ENCODE data around the gene CEP57.
"Not testable (repeated sequence)": the region's sequence is repeated elsewhere in the genome, so short reads cannot be mapped to it uniquely, and the experiment has no call there.

The CEP57 gene

DNA sequence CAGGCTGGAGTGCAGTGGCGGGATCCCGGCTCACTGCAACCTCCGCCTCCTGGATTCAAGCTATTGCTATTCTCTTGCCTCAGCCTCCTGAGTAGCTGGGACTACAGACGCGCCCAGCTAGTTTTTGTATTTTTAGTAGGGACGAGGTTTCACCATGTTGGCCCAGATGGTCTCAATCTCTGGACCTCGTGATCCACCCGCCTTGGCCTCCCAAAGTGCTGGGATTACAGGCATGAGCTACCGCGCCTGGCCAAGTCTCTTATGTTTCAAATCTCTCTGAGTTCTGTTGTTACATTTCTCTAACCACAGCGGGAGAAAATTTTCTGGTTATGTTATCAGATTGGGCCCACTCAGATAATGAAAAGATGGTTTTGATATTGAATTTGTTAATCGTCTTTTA lies 10.1 kb downstream of the CEP57 start:
- no peak for DNase-seq

DNA sequence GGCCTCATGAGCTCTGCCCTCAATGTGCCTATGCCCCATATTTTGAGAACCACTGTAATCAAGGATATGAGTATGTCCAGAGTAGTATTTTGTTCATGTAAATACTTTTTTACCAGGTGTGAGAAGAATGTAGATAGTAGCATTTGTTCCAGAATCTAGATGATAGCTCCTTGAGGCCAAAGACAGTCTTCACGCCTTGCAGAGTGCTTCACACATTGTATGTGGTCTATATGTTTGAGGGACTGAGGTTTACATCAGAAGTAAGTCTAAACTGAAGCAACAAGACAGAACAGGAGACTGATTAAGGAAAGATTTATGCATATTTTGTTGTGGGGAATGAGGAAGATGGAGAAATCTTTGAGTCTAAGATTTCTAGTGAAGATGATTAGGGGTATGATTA lies 12.5 kb downstream of the CEP57 start:
- DNase-seq: no peak

DNA sequence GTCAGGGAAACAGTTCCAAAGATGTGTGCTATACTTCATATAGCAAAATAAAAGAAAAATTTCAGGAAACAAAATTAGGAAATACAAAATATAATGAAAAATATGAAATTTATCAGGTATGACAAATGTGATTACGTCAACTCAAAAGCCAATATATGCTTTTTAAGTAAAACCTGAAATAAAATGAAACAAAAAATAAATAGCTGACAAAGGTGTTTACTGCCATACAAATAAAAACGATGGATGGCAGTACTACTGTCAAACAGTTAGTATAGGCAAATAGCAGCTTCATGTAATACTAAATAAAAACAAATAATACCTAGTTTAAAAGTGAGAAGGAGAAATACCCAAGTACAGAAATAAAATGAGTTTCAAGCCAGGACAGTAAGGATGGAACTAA lies 13.7 kb downstream of the CEP57 start:
- DNase-seq: no peak

DNA sequence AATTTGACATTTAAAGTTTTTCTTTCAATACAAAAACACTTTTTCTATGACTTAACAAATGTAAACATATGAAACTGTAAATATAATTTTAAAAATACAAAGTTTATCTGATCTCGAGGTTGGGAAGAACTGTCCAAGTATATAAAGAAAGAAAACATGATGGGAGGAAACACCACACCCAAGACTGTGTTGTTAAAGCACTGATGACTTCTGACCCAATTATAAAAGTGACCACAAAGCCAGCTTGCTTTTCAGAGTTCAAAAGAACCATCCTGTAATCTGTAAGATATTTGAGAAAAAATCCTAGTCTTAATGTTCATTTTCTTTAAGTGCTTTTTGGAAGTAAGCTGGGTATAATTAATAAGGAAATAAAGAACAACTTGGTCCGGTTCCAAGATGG lies 15.6 kb downstream of the CEP57 start:
- no peak for DNase-seq

DNA sequence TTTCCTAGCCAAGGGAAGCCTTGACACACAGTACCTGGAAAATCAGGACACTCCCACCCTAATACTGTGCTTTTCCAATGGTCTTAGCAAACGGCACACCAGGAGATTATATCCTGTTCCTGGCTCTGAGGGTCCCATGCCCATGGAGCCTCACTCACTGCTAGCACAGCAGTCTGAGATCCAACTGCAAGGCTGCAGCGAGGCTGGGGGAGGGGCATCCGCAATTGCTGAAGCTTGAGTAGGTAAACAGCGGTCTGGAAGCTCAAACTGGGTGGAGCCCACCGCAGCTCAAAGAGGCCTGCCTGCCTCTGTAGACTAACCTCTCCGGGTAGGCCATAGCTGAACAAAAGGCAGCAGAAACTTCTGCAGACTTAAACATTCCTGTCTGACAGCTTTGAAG lies 16.2 kb downstream of the CEP57 start:
- DNase-seq: not testable (repeated sequence)

DNA sequence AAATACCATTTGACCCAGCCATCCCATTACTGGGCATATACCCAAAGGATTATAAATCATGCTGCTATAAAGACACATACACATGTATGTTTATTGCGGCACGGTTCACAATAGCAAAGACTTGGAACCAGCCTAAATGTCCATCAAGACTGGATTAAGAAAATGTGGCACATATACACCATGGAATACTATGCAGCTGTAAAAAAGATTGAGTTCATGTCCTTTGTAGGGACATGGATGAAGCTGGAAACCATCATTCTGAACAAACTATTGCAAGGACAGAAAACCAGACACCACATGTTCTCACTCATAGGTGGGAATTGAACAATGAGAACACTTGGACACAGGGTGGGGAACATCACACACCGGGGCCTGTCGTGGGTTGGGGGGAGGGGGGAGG lies 20.8 kb downstream of the CEP57 start:
- DNase-seq: not testable (repeated sequence)

DNA sequence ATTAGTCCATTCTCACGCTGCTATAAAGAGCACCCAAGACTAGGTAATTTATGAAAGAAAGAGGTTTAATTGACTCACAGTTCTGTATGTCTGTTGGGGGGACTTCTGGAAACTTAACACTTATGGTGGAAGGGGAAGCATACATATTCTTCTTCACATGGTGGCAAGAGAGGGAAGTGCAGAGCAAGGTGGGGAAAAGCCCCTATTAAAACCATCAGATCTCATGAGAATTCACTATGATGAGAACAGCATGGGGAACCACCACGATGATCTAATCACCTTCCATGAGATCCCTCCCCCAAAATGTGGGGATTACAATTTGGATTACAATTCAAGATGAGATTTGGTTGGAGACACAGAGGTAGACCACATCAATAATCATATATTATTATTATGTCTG lies 25.7 kb downstream of the CEP57 start:
- no peak for DNase-seq

DNA sequence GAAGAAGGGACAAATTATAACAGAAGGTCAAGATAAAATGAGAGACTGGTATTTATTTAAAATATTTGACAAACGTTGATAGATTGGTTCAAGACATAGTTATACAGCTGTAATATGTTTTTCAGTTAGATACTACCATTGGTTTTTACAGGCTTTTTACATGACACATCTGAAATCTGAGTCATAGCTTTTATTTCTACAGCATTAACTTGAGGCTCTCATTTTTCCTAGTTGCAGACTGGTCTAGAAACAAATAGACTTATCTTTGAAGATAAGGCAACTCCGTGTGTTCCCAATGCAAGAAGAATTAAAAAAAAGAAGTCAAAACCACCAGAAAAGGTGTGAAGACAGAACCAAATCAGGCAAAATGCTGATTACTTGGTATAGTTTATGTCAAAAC lies 31.3 kb downstream of the CEP57 start:
- no peak for DNase-seq

DNA sequence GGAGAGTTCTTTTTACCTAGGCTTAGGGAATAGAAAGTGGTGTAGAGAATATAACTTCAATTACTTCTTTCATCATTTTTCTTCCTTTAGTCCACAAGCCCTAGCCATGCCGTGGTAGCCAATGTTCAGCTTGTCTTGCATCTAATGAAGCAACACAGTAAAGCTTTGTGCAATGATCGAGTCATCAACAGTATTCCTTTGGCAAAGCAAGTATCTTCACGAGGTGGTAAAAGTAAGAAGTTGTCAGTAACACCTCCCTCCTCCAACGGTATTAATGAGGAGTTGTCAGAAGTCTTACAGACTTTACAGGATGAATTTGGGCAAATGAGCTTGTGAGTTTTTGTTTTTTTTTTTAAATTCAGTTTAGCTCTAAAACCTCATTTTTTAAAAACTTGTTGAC lies 37.4 kb downstream of the CEP57 start:
- no peak for DNase-seq

DNA sequence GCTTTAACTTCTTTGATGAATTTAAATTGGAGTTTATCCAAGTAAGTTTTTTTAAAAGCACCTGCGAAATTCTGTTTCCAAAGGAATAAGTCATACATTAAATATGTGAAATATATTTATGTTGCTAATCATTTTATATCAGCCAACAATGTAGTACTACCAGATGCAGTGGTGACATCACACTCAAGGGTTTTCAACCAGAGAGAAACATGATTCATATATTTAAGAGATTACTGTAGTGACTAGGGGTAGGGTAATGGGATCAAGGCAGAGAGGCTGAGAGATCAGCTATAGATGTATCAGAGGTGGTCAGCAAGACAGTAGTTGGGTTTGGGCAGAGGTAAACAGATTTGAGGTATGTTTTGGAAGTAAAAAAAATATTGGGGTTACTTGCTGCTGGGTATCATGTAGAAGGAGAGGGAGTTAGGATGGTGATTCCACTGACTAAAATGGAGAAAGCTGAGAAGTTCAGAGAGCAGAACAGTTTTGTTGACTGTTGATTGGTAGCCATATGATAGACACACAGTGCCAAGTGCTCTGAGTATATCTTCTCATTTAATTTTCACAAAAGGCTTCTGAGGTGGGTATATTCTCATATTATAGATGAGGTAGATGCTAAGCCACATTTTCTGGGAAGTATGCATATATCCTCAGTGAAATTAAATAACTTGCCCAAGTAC lies 39.4 kb downstream of the CEP57 start:
- DNase-seq: peak; percentile 25

DNA sequence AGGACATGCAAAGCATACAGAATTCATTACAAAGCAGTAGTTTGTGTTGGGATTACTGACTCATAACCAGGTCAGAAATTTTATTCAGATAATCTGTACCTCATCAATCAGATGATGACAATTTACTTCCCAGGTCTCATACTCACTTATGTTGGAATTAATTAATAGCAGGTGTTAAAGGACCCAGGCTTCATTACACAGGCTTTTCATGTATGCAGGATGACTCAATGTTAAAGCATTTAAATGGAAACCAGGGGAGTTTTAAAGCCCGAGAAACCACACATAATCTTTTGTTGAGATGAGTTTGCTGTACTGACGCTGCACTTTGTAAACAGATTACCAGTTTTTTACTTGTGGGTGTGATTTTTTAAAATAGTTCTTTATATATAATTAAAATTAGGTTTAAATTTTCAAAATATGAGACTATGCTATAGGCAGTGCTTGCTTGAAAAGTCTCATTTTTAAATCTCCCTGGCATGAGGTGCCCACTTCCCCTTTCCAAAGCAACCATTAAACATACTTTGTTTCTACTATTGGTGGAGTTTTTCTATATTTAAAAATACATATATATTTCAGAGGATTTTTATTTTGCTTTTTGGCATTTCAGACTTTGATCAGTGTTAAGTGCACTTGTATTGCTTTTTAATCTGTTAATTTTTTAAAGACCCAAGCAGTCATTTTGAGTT lies 41.0 kb downstream of the CEP57 start:
- peak; percentile 18 for DNase-seq

DNA sequence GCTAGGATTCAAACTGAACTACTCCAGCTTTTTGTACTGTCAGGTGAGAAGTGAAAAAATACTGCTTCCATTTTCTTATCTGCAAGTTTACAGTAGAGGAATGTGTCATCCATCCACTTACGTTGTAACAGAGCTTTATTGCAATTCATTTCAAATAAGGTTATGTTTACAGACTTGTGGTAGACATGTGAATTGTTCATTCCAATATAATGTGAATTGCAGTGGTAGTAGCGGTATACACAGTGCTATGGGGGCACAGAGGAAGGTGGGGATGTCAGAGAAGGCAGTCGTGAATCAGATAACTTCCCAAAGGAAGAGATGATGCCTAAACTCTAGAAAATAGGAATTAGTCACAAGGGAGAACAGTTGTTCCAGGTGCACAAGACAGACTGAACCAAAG lies 42.5 kb downstream of the CEP57 start:
- no peak for DNase-seq

DNA sequence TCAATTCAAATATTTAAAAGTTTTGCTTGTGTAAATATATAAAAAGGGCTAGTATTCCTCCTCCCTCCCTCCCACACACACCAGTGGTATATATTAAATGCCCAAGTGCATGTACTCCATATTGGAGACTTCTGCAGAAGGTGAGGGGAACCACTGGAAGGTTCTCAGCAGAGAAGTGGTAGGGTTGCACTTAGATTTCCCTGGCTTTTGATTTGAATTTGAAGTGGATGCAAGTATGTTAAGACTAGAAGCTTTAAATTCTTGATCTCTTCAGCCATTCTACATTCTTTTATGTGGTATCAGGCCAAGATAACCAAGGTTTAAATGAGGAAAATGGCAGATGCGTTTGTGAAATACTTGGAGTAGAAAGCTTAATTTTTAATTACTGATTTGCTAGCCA lies 43.1 kb downstream of the CEP57 start:
- no peak for DNase-seq

DNA sequence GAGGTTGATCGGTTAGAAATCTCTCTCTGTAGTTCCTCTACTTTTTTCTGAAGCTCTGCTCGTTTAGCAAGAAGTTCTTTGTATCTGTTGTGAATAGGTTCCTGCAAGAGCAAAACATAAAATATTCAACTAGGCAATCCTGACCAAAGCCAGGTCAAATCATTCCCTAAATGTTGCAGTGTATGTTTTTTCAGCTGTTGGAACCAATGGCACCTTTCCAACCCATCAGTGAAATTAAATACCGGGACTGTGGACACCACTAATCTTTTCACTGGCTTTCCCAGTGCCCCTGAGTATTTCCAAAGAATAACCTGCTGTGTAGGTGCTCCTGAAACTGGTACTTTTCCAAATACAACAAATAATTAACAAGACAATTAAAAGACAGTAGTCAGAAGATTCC lies 45.1 kb downstream of the CEP57 start:
- DNase-seq: no peak

DNA sequence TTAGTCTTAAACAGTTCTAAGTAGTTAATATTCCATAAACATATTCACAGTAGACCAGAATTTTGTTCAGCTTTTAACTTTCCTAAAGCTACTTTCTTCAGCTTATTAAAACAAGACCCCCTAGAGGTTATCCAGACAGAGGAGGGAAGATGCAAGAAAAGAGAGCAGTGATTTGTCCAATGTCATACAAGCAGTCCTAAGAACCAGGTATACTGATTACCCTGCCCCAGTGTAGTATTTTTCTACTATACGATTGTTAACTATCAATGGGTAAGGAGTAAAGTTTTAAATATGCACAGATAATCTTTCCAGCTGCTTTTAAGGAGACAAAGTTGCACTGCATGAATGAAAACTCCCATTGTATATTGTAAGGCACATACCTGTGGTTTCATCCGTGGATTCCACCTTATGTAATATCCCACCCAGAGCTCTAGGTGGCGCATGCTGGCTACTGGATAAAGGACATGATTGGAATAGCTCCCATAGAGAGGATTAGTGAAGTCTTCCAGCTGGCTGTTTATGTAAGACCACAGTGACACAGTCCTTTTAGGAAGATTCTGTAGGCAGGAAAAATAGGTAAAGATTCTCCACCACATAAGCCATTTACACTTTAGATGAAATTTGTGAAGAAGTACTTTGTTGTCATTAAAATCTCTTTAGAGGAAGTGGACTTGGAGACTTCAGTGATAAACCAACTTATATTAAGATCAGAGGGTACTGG lies 45.6 kb downstream of the CEP57 start:
- peak; percentile 56 for DNase-seq

DNA sequence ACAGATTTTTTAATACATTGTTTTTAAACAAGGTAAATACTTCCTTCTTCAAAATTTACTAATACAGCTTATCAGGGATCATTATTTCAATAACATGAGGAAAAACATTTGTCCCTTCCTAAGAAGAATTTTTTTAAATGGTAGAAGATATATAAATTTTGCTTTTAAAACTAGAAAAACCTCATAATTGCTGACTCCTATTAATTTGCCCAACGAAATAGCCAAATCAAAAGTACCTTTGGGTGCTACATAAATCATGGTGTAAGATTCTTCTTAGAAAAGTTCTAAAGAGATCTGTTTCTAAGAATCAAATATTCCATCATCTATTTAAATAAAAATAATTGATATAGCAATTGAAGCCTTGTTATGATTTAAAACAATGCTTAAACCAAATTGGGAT lies 54.9 kb downstream of the CEP57 start:
- DNase-seq: no peak

DNA sequence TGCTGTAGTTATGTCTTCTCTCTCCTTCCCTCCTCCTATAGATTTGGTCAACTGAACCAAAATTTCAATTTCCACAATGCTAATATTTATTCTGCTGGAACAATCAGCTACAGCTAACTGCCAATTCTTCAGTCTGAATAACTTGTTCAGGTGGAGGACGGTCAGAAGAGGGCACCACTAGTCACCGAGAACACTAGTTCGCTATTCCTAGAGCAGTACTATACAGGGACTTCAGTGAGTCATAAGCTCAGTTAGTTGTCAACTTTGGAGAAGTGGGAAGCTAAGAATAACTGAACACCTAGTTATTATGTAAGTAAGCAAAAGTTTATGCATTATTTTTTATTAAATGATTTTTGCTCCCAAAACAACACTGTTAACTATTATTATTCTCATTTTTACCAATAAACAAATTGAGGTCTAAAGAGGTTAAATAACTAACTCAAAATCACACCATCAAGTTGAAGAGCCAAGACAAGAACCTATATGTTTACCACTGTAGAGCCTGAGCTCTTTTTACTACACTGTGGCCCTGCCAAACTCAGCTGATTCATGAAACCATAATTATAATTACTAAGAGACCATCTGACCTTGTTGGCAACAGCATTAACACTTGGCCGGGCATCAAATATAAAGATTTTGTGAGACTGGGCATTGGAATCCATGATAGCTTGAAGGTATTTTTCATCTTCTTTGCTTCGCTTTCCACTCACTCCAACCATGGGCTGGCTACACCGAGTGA lies 59.0 kb downstream of the CEP57 start:
- peak; percentile 30 for DNase-seq

DNA sequence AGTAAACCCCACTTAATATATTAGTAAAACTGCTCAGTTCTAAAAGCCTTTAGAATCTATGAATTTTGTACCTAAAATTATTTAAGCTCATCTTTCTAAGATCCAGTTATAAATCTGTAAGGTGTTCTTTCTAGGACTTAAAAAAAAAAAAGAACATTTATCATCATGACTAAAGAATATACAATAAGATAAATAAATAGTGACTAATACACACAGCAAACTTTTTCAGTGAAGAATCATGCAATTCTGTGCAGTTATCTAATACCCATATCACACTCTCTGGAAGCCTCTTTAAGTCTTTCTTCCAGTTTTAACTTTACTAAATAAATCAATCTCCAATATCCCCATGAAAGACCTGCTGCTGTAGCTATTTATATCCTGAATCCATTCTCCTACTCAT lies 59.8 kb downstream of the CEP57 start:
- DNase-seq: no peak

DNA sequence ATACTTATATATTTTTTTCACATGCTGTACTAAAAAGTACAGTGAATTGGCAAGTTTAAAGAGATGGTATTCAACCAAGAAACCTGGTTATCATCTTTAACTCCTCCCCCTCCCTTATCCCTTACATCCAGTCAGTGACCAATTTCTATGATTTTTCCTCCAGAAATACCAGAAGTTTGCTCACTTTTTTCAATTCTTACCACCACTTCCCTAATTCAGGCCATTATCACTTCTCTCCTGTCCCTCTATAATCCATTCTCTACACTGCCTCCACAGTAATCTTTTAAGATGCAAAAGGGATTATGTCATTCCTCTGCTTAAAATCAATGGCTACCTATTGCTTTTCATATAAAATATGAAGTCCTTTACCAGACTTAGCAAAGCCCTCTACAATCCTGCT lies 62.8 kb downstream of the CEP57 start:
- no peak for DNase-seq

DNA sequence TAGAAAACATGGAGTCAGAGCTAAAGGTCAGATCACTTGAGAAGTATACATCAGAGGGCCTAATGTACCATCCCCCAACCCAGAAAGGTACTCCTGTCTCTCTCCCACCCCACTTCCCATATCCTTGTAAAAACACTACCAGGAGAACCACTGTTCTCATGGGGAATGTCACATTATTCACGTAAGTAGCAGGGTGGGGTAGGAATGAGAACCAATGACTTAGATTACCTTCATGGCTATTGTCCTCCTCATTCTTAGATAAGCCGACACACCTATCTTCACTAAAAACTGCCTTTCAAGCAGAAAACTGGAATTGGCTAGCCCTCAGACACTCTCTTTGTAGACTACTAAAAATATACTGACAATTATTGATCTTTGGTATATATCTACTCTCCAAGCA lies 63.6 kb downstream of the CEP57 start:
- no peak for DNase-seq

DNA sequence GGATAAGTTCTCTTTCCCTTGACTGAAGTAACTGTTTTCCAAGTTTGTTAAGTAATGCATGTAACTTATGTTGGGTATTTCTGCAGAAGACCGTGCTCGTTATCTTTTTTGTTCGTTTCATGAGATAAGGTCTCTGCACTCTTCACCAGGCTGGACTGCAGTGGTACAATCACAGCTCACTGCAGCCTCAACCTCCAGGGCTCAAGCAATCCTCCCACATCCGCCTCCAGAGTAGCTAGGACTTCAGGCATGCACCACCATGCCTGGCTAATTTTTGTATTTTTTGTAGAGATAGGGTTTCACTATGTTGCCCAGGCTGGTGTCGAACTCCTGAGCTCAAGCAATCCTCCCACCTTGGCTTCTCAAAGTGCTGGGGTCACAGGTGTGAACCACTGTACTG lies 64.1 kb downstream of the CEP57 start:
- DNase-seq: not testable (repeated sequence)

DNA sequence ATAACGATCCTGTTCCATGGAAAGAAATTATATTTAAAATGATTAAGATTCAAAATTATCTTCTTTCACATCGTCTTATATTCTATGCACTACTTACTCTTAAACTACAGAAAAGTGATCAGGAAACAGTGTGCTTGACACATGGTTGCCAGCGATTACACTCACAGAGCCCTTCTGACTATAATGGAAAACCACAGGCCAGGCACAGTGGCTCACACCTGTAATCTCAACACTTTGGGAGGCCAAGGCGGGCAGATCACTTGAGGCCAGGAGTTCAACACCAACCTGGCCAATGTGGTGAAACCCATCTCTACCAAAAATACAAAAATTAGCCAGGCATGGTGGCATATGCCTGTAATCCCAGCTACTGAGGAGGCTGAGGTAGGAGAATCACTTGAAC lies 69.7 kb downstream of the CEP57 start:
- DNase-seq: peak; percentile 48

DNA sequence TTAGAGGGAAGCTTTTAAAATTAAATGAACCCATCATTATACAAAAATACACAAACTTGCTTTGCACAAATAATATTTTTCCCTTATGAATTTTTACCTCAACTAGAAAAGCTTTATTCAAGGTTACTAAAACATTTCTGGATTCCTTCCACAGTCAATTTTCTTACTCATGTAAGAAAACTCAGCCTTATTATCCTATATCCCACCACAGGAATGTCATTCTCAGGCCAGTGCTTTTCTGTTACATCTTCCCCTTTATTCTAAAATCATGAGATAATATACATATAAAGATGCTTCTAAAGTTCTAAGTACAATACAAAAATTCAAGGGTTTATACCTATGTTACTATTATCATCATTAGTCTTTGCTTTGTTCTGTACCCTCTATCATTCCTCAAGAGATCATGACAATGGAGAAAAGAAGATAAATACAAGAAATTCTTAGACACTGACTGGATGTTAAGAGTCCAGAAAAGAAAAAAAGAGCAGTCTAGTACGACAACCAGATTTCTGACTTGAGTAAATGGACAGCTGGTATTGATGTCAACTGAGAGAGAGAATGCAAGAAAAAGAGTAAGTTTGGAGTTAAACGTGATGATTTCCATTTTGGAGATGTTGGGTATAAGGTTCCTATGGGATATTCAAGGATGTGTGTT lies 73.3 kb downstream of the CEP57 start:
- no peak for DNase-seq
